ENCODE data around the gene PHF12.
"Not testable (repeated sequence)": the region's sequence is repeated elsewhere in the genome, so short reads cannot be mapped to it uniquely, and the experiment has no call there.

Gene PHF12

DNA sequence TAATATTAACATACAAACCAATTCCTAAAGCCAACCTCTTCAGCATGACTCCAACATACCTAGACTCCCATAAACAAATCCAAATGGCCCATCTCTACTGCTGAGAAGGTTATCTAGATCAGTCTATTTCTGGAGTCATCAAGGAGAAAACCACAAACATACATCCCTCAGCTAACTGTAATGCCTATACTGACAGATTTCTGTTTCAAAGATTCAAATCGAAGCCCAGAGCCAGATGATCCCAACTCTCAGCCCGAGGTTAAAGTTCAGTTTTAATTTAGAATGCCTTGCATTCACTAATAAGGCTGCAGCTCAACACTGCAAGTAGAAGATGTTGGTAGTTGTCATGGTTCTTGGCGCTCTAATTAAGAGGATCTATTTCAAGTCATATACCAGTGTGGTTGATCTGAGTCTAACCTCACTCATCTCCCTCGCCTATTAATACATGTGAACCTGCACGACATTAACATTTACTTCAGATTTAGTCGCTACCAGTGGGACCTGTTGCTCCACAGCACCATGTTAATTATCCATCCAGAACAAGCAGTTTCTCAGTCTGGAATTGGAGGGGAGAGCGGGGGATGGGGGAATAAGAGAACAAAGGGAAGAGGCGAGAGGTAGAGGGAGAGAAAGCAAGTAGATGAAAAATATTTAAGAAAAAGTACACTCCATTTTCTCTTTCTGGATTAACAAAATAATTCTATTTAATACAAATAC, 15.4 kb downstream of the PHF12 start:
- Mint-ChIP-seq H3K4me1 (peaks cover 72% of the 10 kb centered on the region), H3K27me3 (no peaks in the 10 kb centered on the region), H3K4me3 (no peak overlapping the region), H3K36me3 (peaks cover 2% of the 10 kb centered on the region), H3K9me3 (no peaks in the 10 kb centered on the region), H3K27ac (peak overlapping the region; percentile 76)

DNA sequence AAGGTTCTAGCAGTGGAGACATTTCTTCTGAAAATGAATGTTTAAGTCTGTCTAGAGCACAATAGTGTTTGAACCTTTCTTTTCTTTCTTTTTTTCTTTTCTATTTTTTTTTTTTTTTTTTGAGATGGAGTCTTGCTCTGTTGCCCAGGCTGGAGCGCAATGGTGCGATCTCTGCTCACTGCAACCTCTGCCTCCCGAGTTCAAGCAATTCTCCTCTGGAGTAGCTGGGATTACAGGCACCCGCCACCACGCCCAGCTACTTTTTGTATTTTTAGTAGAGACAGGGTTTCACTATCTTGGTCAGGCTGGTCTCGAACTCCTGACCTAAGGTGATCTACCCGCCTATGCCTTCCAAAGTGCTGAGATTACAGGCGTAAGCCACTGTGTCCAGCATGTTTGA, 16.8 kb downstream of the PHF12 start:
- not testable (repeated sequence) for H3K27me3 Mint-ChIP-seq, H3K4me3 Mint-ChIP-seq, H3K9me3 Mint-ChIP-seq, H3K36me3 Mint-ChIP-seq
- H3K27ac Mint-ChIP-seq = peak overlapping the region; percentile 23
- peaks cover 70% of the 10 kb centered on the region for H3K4me1 Mint-ChIP-seq

DNA sequence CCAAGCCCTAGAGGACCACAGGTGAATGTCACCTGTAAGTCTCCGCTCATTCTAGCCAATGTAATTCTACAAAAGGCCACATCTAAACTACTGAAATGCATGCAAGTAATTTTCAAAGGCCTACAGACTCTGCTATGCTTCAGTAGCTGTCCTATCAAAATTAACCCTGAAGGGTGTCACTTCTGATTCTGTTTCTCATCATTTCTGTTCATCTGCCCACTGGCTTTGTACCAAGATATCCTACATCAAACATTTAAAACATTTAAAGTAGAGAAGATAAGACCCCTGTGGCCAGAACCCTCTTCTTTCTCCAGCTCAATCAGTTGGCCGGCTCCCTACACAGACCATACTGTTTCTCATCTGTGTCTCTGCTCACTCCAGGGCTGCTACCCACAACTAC, 21.5 kb downstream of the PHF12 start:
- Mint-ChIP-seq H3K9me3 (no peaks in the 10 kb centered on the region), H3K27ac (peak overlapping the region; percentile 84), H3K27me3 (no peaks in the 10 kb centered on the region), H3K36me3 (peaks cover 22% of the 10 kb centered on the region), H3K4me3 (peak overlapping the region; percentile 23), H3K4me1 (peaks cover 64% of the 10 kb centered on the region)

DNA sequence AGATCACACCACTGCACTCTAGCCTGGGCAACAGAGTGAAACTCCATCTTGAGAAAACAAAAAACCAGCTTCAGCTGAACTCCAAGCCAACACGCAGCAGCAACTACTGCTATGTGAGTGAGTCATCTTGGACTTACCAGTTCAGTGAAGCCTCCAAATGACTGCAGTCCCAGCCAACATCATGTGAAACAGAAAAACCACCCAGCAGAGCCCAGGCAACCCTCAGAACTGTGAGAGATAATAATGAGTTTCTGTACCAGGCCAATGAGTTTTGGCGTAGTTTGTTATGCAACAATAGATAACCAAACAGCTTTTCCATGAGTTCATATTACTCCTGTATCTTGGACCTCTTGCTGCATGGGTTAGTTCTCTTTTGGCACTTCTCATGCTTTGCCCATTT, 23.3 kb downstream of the PHF12 start:
- Mint-ChIP-seq H3K27ac (peak overlapping the region; percentile 39), H3K4me1 (peaks cover 61% of the 10 kb centered on the region), H3K27me3 (no peaks in the 10 kb centered on the region), H3K36me3 (peaks cover 30% of the 10 kb centered on the region), H3K9me3 (no peaks in the 10 kb centered on the region), H3K4me3 (no peak overlapping the region)

DNA sequence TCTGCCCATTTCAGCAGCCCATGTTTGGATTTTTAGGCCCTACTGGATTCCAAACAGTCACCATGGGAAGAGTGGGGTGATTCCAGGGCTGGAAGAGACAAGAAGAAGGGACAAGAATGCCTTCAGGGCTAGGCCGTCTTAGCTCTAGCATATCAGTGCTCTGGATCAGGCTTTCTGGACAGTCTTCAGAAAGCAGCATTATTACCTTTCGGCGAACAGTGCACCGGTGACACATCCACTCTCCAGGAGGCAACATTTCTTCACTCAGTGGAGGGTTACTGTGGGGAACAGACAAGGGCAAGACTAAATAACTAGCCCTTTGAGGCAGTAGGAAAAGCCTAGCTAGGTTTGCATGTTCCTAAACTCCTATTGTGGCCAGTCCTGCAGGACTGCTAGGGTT, 24.5 kb downstream of the PHF12 start:
- peak overlapping the region; percentile 92 for H3K27ac Mint-ChIP-seq
- H3K4me3 Mint-ChIP-seq = no peak overlapping the region
- peaks cover 59% of the 10 kb centered on the region for H3K4me1 Mint-ChIP-seq
- H3K9me3 Mint-ChIP-seq = no peaks in the 10 kb centered on the region
- H3K36me3 Mint-ChIP-seq = peaks cover 34% of the 10 kb centered on the region
- H3K27me3 Mint-ChIP-seq = no peaks in the 10 kb centered on the region

DNA sequence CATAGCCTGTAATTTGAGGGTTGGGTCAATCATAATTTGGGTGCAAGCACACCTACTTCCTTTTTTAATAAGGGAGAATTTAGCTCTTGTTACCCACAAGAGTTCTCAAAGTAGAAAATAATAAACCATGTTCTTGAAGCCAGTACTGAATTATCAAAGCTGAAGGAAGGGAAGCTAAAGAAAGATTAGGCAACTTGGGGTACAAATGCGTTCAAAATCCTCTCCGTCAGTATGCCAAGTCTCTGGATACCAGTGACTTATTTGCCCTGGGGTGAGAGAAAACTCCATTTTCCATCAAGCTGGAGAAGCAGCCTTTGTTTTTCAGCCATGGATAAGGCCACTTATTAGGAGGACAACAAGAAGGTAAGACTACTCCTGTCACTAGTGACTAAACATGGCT, 25.0 kb downstream of the PHF12 start:
- no peaks in the 10 kb centered on the region for H3K9me3 Mint-ChIP-seq
- H3K4me1 Mint-ChIP-seq = peaks cover 59% of the 10 kb centered on the region
- no peaks in the 10 kb centered on the region for H3K27me3 Mint-ChIP-seq
- peak overlapping the region; percentile 49 for H3K4me3 Mint-ChIP-seq
- peaks cover 34% of the 10 kb centered on the region for H3K36me3 Mint-ChIP-seq
- peak overlapping the region; percentile 92 for H3K27ac Mint-ChIP-seq

DNA sequence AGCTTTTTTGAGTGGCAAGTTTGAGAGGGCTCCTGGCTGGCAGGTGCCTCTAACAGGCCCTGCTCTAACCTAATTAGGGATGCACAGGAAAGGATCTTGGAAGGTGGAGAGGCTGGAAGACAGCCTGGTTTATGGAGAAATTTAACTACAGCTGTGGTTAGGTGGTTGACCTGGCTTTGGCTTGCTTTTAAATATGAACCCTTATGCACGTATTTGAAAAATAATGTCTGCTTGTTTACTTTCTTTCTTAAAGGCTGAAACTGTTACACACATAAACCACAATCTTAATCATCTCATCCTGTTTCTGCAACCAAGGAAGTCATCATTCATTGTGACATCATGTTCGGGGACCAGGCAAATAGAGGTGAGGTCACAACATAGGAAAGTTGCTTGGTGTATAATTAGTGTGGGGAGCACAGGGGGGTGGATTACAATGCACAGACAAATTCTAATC, 25.4 kb downstream of the PHF12 start:
- Mint-ChIP-seq H3K36me3 (peaks cover 34% of the 10 kb centered on the region), H3K27ac (peak overlapping the region; percentile 92), H3K9me3 (no peaks in the 10 kb centered on the region), H3K4me3 (peak overlapping the region; percentile 49), H3K27me3 (no peaks in the 10 kb centered on the region), H3K4me1 (peaks cover 59% of the 10 kb centered on the region)

DNA sequence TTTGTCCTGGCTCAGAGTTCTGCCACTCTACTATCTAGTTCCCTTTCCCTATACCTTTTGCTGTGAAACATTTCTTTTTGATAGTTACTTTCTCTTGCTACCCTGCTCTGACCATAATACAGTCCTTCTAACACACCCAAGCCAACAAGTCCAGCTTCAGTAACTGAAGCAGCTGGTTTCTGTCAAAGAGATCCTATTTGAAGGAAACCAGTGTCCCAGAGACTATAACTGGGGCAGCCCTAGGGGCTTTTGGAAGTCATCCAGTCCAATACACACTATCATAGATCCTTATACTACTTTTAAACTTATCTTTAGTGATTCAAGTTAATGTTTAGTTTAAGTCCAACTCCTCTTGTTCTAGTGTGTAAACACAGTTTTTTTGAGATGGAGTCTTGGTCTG, 31.1 kb downstream of the PHF12 start:
- no peaks in the 10 kb centered on the region for H3K27me3 Mint-ChIP-seq
- peaks cover 21% of the 10 kb centered on the region for H3K36me3 Mint-ChIP-seq
- H3K9me3 Mint-ChIP-seq = no peaks in the 10 kb centered on the region
- H3K4me3 Mint-ChIP-seq = no peak overlapping the region
- no peak overlapping the region for H3K27ac Mint-ChIP-seq
- H3K4me1 Mint-ChIP-seq = peaks cover 24% of the 10 kb centered on the region

DNA sequence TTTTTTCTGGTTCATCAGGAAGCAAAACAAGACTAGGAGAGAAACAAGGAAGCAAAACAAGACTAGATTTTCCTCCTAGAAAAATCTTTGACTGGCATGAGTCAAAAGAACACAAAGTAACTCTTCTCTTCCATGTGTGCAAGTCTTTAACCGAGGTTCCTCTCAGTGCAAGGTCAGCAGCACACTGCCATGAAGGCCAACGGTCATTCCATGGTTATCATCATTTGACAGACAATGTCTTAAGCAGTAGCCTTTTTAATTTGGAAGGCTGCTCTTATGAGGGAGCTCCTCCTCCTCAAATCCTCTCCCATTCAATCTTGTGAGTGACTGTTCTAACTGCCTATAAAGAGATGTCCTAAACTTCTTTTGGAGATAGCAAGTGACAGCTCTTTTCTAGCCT, 33.0 kb downstream of the PHF12 start:
- Mint-ChIP-seq H3K27me3 (no peaks in the 10 kb centered on the region), H3K4me3 (no peak overlapping the region), H3K36me3 (peaks cover 18% of the 10 kb centered on the region), H3K9me3 (no peaks in the 10 kb centered on the region), H3K27ac (no peak overlapping the region), H3K4me1 (peaks cover 16% of the 10 kb centered on the region)

DNA sequence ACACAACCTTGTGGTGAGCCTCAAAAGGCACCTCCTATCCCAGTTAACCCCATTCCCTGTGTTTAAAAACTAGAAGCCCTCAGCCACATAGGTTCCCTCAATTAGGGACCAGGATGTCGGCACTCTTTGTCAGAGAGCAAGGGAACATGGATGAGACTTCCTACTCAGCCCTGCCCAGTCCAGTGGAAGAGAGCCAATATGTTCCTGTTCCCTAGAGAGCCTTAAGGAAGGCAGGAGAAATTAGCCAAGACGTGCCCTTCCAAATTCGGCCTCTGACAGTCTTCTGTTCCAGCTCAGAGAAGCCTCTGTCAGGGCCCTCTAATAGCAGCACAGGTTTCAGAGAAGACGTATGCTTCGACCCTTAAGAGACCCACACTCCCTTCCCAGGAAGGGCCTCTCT, 33.9 kb downstream of the PHF12 start:
- no peaks in the 10 kb centered on the region for H3K9me3 Mint-ChIP-seq
- H3K4me3 Mint-ChIP-seq = no peak overlapping the region
- H3K27me3 Mint-ChIP-seq = no peaks in the 10 kb centered on the region
- peaks cover 16% of the 10 kb centered on the region for H3K36me3 Mint-ChIP-seq
- no peak overlapping the region for H3K27ac Mint-ChIP-seq
- peaks cover 16% of the 10 kb centered on the region for H3K4me1 Mint-ChIP-seq

GRCh38 chr17:28917029-28917428, 34.3 kb downstream of the PHF12 start:
- H3K36me3 Mint-ChIP-seq = peaks cover 16% of the 10 kb centered on the region
- H3K27me3 Mint-ChIP-seq = no peaks in the 10 kb centered on the region
- no peak overlapping the region for H3K4me3 Mint-ChIP-seq
- no peaks in the 10 kb centered on the region for H3K9me3 Mint-ChIP-seq
- H3K4me1 Mint-ChIP-seq = peaks cover 16% of the 10 kb centered on the region
- no peak overlapping the region for H3K27ac Mint-ChIP-seq

DNA sequence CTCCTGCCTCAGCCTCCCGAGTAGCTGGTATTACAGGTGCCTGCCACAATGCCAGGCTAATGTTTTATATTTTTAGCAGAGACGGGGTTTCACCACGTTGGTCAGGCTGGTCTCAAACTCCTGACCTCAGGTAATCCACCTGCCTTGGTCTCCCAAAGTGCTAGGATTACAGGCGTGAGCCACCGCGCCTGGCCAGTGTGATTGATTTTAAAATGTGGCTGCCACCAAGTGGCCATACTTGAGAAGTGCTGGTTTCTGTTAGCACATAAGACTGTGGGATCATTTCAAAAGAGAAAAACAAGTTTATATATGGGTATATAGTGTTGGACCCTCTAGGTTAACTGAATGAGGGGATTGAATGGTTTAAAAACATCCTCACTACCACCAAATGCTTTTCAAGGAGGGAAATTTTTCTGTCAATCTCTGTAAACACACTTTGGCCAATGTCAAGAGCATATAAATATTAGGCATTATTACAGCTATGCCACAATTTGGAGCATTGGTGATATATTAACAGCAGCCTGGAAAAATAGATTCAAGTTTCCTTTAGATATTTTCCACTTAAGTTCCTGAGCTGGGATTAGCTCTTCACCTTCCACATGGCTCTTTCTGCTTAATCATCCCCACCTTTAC, 34.9 kb downstream of the PHF12 start:
- Mint-ChIP-seq H3K27me3 (no peaks in the 10 kb centered on the region), H3K27ac (peak overlapping the region; percentile 77), H3K9me3 (no peaks in the 10 kb centered on the region), H3K4me3 (no peak overlapping the region), H3K36me3 (peaks cover 16% of the 10 kb centered on the region), H3K4me1 (peaks cover 16% of the 10 kb centered on the region)

GRCh38 chr17:28912938-28913333, 38.4 kb downstream of the PHF12 start:
- H3K4me3 Mint-ChIP-seq = no peak overlapping the region
- no peak overlapping the region for H3K27ac Mint-ChIP-seq
- H3K36me3 Mint-ChIP-seq = peaks cover 22% of the 10 kb centered on the region
- peaks cover 16% of the 10 kb centered on the region for H3K4me1 Mint-ChIP-seq
- H3K27me3 Mint-ChIP-seq = no peaks in the 10 kb centered on the region
- no peaks in the 10 kb centered on the region for H3K9me3 Mint-ChIP-seq

- H3K4me3 Mint-ChIP-seq = no peak overlapping the region
- H3K9me3 Mint-ChIP-seq = no peaks in the 10 kb centered on the region
- H3K27me3 Mint-ChIP-seq = no peaks in the 10 kb centered on the region
- H3K4me1 Mint-ChIP-seq = peaks cover 16% of the 10 kb centered on the region
- peaks cover 22% of the 10 kb centered on the region for H3K36me3 Mint-ChIP-seq
- no peak overlapping the region for H3K27ac Mint-ChIP-seq
Measured at GRCh38 chr17:28912281-28912937, 38.9 kb downstream of the PHF12 start.

- peaks cover 13% of the 10 kb centered on the region for H3K4me1 Mint-ChIP-seq
- peaks cover 20% of the 10 kb centered on the region for H3K36me3 Mint-ChIP-seq
- no peaks in the 10 kb centered on the region for H3K9me3 Mint-ChIP-seq
- no peaks in the 10 kb centered on the region for H3K27me3 Mint-ChIP-seq
- no peak overlapping the region for H3K4me3 Mint-ChIP-seq
- H3K27ac Mint-ChIP-seq = no peak overlapping the region
Measured at GRCh38 chr17:28911411-28912045, 39.8 kb downstream of the PHF12 start.

DNA sequence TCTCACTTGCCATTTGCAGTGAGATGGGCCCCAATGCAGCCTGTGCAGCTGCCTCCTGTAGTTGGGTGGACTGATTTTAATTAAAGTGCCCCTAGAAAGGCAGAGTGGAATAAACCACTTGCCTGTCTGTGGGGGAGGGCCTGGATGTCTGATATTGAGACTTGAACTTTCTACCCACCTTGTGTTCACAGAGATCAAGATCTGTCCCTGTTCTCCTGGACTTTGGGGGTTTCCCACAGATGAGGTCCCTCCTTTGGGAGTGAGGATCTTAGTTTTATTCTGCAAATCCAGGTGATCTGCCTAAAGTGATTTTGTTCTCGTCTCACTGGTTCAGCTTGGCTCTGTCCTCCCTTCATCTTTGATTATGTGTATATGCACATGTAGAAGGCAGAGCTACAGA, 40.8 kb downstream of the PHF12 start:
- H3K9me3 Mint-ChIP-seq = no peaks in the 10 kb centered on the region
- H3K27me3 Mint-ChIP-seq = no peaks in the 10 kb centered on the region
- H3K36me3 Mint-ChIP-seq = peaks cover 16% of the 10 kb centered on the region
- peaks cover 9% of the 10 kb centered on the region for H3K4me1 Mint-ChIP-seq
- H3K4me3 Mint-ChIP-seq = no peak overlapping the region
- H3K27ac Mint-ChIP-seq = no peak overlapping the region
